ENCODE measurements around the gene JPH4. TPM values are rescaled to one million over a fixed set of nuclear protein-coding genes. Genes with fewer than 3 reads are reported as not detected.
A peak's percentile ranks its signal among the peaks of the same experiment; 100 is the strongest.

Gene JPH4
- total and polyA plus RNA-seq, 2 of the 8 experiments (the other 6 are each of a cell fraction or from before 2014, with no cell fraction given): 23.9 to 46.7 TPM

DNA sequence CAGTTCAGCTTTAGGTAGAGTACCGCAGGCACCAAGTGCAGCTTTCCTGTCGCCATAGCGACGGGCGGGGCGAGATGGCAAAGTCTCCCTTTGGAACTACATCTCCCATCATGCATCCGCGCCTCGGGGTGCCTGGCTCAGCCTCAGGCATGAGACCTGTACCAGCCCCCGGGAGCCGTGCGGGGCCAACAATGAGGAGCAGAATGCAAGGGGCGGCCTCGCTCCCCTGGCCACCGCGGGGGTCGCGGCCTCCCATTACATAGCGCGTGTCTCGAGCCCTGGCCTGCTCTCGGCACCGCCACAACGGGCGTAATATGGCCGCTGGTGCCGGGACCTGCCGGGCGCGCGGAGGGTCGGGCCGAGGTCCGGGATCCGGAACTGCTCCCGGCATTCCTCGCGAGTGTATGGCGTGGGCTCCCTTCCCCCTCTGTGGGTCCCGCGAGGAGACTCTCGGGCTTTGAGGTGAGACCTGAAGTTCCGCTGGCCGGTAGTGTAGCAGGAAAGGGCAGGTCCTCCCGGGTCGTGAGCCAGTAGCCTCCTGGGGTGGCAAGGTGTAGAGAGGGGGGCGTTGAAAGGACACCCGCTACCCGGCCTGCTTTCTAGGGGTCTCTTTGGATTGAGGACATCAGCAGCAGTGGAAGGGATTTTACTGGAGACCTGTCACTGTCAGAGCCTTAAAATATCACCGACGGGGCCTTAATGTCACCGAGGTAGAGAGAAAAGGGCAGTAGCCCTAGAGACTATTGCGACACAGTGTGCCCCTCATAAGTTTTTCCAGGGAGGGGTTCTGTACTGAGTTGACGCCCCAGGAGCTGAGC, 22.5 kb downstream of the JPH4 start, which contains the start of gene THTPA (continued):
- no peak for TF ChIP-seq CHD1 (IDR thresholded peaks at IDR 0.05; ENCODE audit: low read depth, low read length)
- peak; percentile 72 for TF ChIP-seq CEBPB (IDR thresholded peaks at IDR 0.05; ENCODE audit: low read depth, low read length)
- no peak; the same call in 1 of the 2 replicates for TF ChIP-seq SP4 (IDR thresholded peaks at IDR 0.05; ENCODE audit: low read length)
- TF ChIP-seq SIN3A (conservative IDR thresholded peaks at IDR 0.05 in 1 of 2, IDR thresholded peaks at IDR 0.05 in 1 of 2; ENCODE audit: low read depth in 1 of 2, low read length in 2 of 2): peak in 1 of 2 experiments; percentile 91; a peak in 1 of 4 replicates
- TF ChIP-seq, protein P1, sequence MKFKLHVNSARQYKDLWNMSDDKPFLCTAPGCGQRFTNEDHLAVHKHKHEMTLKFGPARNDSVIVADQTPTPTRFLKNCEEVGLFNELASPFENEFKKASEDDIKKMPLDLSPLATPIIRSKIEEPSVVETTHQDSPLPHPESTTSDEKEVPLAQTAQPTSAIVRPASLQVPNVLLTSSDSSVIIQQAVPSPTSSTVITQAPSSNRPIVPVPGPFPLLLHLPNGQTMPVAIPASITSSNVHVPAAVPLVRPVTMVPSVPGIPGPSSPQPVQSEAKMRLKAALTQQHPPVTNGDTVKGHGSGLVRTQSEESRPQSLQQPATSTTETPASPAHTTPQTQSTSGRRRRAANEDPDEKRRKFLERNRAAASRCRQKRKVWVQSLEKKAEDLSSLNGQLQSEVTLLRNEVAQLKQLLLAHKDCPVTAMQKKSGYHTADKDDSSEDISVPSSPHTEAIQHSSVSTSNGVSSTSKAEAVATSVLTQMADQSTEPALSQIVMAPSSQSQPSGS (IDR thresholded peaks at IDR 0.05; ENCODE audit: low read length): 0 out of 2 replicates have a peak, but pooled peaks have one; percentile 47
- peak; percentile 79 for TF ChIP-seq BACH1 (IDR thresholded peaks at IDR 0.05; ENCODE audit: low read length)
- TF ChIP-seq RNF2 (IDR thresholded peaks at IDR 0.05; ENCODE audit: borderline replicate concordance, low read depth, low read length, missing control alignments, poor library complexity, severe bottlenecking): no peak
- TF ChIP-seq PHF8 (conservative IDR thresholded peaks at IDR 0.05; ENCODE audit: low read depth, low read length): peak; percentile 82
- TF ChIP-seq BCL11A (IDR thresholded peaks at IDR 0.05; ENCODE audit: low read depth in 2 of 2, low read length in 2 of 2): no peak
- peak; percentile 79 for TF ChIP-seq KDM4A (IDR thresholded peaks at IDR 0.05; ENCODE audit: low read depth, low read length, severe bottlenecking)
- TF ChIP-seq, protein P2, sequence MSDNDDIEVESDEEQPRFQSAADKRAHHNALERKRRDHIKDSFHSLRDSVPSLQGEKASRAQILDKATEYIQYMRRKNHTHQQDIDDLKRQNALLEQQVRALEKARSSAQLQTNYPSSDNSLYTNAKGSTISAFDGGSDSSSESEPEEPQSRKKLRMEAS (IDR thresholded peaks at IDR 0.05): peak; percentile 47
- TF ChIP-seq RBBP5 (IDR thresholded peaks at IDR 0.05; ENCODE audit: borderline replicate concordance, low read depth, low read length): peak; percentile 39; the same call in 1 of the 2 replicates
- TF ChIP-seq HDAC2 (IDR thresholded peaks at IDR 0.05; ENCODE audit: borderline replicate concordance in 1 of 2, low read depth in 2 of 2, low read length in 2 of 2): peak in 1 of 2 experiments; percentile 81; a peak in 1 of 4 replicates
- TF ChIP-seq POLR2A (IDR thresholded peaks at IDR 0.05; ENCODE audit: control extremely low read depth in 1 of 2, low read depth in 2 of 2, low read length in 2 of 2): peak in 1 of 2 experiments; percentile 68; a peak in 2 of 3 replicates
- TF ChIP-seq, protein P3, sequence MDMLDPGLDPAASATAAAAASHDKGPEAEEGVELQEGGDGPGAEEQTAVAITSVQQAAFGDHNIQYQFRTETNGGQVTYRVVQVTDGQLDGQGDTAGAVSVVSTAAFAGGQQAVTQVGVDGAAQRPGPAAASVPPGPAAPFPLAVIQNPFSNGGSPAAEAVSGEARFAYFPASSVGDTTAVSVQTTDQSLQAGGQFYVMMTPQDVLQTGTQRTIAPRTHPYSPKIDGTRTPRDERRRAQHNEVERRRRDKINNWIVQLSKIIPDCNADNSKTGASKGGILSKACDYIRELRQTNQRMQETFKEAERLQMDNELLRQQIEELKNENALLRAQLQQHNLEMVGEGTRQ (IDR thresholded peaks at IDR 0.05; ENCODE audit: low read length): no peak
- peak; percentile 50 for TF ChIP-seq SAP30 (IDR thresholded peaks at IDR 0.05; ENCODE audit: insufficient read depth, insufficient replicate concordance, low read length)
- peak; percentile 71 for TF ChIP-seq CHD2 (IDR thresholded peaks at IDR 0.05; ENCODE audit: low read length)
- no peak for TF ChIP-seq EP300 (IDR thresholded peaks at IDR 0.05; ENCODE audit: borderline replicate concordance in 1 of 2, low read depth in 2 of 2, low read length in 2 of 2)
- TF ChIP-seq ZNF274 (IDR thresholded peaks at IDR 0.05; ENCODE audit: borderline replicate concordance, extremely low read depth, low read length): no peak

Measured in H1 (cell line).